DOHH2 (cell line): ENCODE measurements around the gene FLYWCH1.
"Not testable (repeated sequence)": the region's sequence is repeated elsewhere in the genome, so short reads cannot be mapped to it uniquely, and the experiment has no call there.

Experiments
- H3F3A ChIP-seq: fragments of 200-600 bp; sonication (generic), shearing (Covaris generic); 2 replicates; pipeline ENCODE4 v1.6.0; 2016; ENCODE audit warnings: antibody characterized with exemption, mild to moderate bottlenecking; ENCODE audit not compliant: control insufficient read depth, insufficient read depth
- H3K27ac ChIP-seq: fragments of 200-600 bp; sonication (generic); 2 replicates; pipeline ENCODE4 v1.5.1; 2014; ENCODE audit warnings: low read depth, mild to moderate bottlenecking, low read length, moderate library complexity
- H3K27me3 ChIP-seq: fragments of 200-600 bp; sonication (generic); 2 replicates; pipeline ENCODE4 v1.6.1; 2014; ENCODE audit warnings: mild to moderate bottlenecking, low read length, mixed read lengths; ENCODE audit not compliant: control insufficient read depth
- H3K36me3 ChIP-seq: fragments of 200-600 bp; sonication (generic); 2 replicates; pipeline ENCODE4 v1.6.1; 2014; ENCODE audit warnings: mild to moderate bottlenecking, low read length, moderate library complexity, mixed read lengths; ENCODE audit not compliant: control insufficient read depth
- H3K4me1 ChIP-seq: fragments of 200-600 bp; sonication (generic); 2 replicates; pipeline ENCODE4 v1.6.1; 2014; ENCODE audit warnings: mild to moderate bottlenecking, low read length, mixed read lengths; ENCODE audit not compliant: control insufficient read depth
- H3K4me2 ChIP-seq: fragments of 200-600 bp; sonication (generic); 2 replicates; pipeline ENCODE4 v1.6.0; 2014; ENCODE audit warnings: mild to moderate bottlenecking, low read length, moderate library complexity
- H3K4me3 ChIP-seq: fragments of 200-600 bp; sonication (generic); 2 replicates; pipeline ENCODE4 v1.5.1; 2014; ENCODE audit warnings: mild to moderate bottlenecking, low read length, mixed read lengths
- H3K79me2 ChIP-seq: fragments of 200-600 bp; sonication (generic); 2 replicates; pipeline ENCODE4 v1.6.1; 2014; ENCODE audit warnings: mild to moderate bottlenecking, low read length, mixed read lengths; ENCODE audit not compliant: control insufficient read depth
- H3K9me2 ChIP-seq: fragments of 200-600 bp; sonication (generic); replicated peaks from 2 replicates; pipeline ENCODE4 v1.6.1; 2014; ENCODE audit warnings: mild to moderate bottlenecking, low read length, mixed read lengths; ENCODE audit not compliant: control insufficient read depth
- H3K9me3 ChIP-seq: fragments of 200-600 bp; sonication (generic); 2 replicates; pipeline ENCODE4 v1.6.1; 2014; ENCODE audit warnings: antibody characterized with exemption, low read length, mixed read lengths; ENCODE audit not compliant: control insufficient read depth, insufficient read depth
- H4K20me1 ChIP-seq: fragments of 200-600 bp; sonication (generic); 2 replicates; pipeline ENCODE4 v1.6.0; 2014; ENCODE audit warnings: low read depth, mild to moderate bottlenecking, antibody characterized with exemption, low read length, moderate library complexity; ENCODE audit not compliant: control insufficient read depth, insufficient read depth
- CTCF ChIP-seq: fragments of 200-600 bp; sonication (generic); IDR thresholded peaks from one replicate; pipeline ENCODE4 v1.5.1; 2014; ENCODE audit warnings: antibody characterized with exemption, mild to moderate bottlenecking, low read depth, low read length; ENCODE audit not compliant: poor library complexity, severe bottlenecking
- EZH2phosphoT487 ChIP-seq: fragments of 200-600 bp; sonication (generic); IDR thresholded peaks from 2 replicates; pipeline ENCODE4 v1.6.1; 2017; ENCODE audit warnings: borderline replicate concordance, mild to moderate bottlenecking, antibody characterized with exemption, low read length, moderate library complexity, mixed read lengths

The FLYWCH1 gene

DNA sequence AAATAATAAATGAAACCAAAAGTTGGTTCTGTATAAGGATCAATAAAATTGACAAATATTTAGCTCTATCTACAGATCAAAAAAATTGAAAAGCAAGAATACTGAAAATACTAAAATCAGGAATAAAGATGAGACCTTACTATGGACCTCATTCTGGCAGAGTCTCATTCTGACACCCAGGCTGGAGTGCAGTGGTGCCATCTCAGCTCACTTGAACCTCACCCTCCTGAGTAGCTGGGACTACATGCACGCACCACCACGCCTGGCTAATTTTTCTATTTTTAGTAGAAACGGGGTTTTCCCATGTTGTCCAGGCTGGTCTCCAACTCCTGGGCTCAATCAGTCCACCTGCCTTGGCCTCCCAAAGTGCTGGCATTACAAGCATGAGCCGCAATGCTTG is 30.3 kb downstream of the FLYWCH1 start:
- Histone ChIP-seq H4K20me1 (no peaks in the 10 kb centered on the region), H3K4me2 (no peak overlapping the region), H3K9me3 (no peaks in the 10 kb centered on the region), H3F3A (no peaks in the 10 kb centered on the region), H3K4me1 (no peaks in the 10 kb centered on the region), H3K36me3 (peaks cover 5% of the 10 kb centered on the region; the same call in 1 of the 2 replicates), H3K4me3 (no peak overlapping the region), H3K27ac (no peak overlapping the region), H3K79me2 (no peaks in the 10 kb centered on the region), H3K27me3 (no peaks in the 10 kb centered on the region), H3K9me2 (no peaks in the 10 kb centered on the region)
- TF ChIP-seq CTCF: no peak
- TF ChIP-seq EZH2phosphoT487: no peak

- not testable (repeated sequence) for H3K79me2 ChIP-seq, H3K4me1 ChIP-seq, H3K36me3 ChIP-seq, H3K4me3 ChIP-seq, H3K27ac ChIP-seq, H3K27me3 ChIP-seq, H3K4me2 ChIP-seq, H4K20me1 ChIP-seq, H3K9me2 ChIP-seq, H3F3A ChIP-seq, H3K9me3 ChIP-seq
These were observed 32.0 kb downstream of the FLYWCH1 start for GRCh38 chr16:2943716-2944115.

- Histone ChIP-seq H3K27ac (no peak overlapping the region), H3K9me3 (no peaks in the 10 kb centered on the region), H4K20me1 (no peaks in the 10 kb centered on the region), H3K79me2 (no peaks in the 10 kb centered on the region), H3K27me3 (no peaks in the 10 kb centered on the region), H3K36me3 (no peaks in the 10 kb centered on the region; the same call in 1 of the 2 replicates), H3K9me2 (no peaks in the 10 kb centered on the region), H3K4me2 (no peak overlapping the region), H3K4me3 (no peak overlapping the region), H3F3A (no peaks in the 10 kb centered on the region), H3K4me1 (no peaks in the 10 kb centered on the region)
- TF ChIP-seq EZH2phosphoT487 (no peak), CTCF (no peak)
These were observed 34.9 kb downstream of the FLYWCH1 start for GRCh38 chr16:2946649-2947048.

- H3K4me2 ChIP-seq: no peak overlapping the region
- no peak overlapping the region for H3K27ac ChIP-seq
- H3F3A ChIP-seq: no peaks in the 10 kb centered on the region
- no peaks in the 10 kb centered on the region for H3K9me2 ChIP-seq
- peaks cover 13% of the 10 kb centered on the region for H3K4me1 ChIP-seq
- no peak overlapping the region for H3K4me3 ChIP-seq
- H3K27me3 ChIP-seq: no peaks in the 10 kb centered on the region
- no peak for TF ChIP-seq EZH2phosphoT487
- TF ChIP-seq CTCF: no peak
- H3K9me3 ChIP-seq: no peaks in the 10 kb centered on the region
- H4K20me1 ChIP-seq: no peaks in the 10 kb centered on the region
- no peaks in the 10 kb centered on the region for H3K79me2 ChIP-seq
- H3K36me3 ChIP-seq: no peaks in the 10 kb centered on the region
These were observed 37.3 kb downstream of the FLYWCH1 start for GRCh38 chr16:2948807-2949704.
